Retinal pigment epithelial cell (primary cell): ENCODE measurements around the gene SLC30A1.
"Not testable (repeated sequence)": the region's sequence is repeated elsewhere in the genome, so short reads cannot be mapped to it uniquely, and the experiment has no call there.

Experiments
- DNase-seq: peaks from one replicate; pipeline ENCODE4 v3.0.0-alpha.2; 2010; ENCODE audit warnings: low read depth
- H3K4me3 ChIP-seq: 2 replicates; pipeline ENCODE4 v1.5.1; 2011; ENCODE audit warnings: mild to moderate bottlenecking, low read length, control low read depth, moderate library complexity
- CTCF ChIP-seq: conservative IDR thresholded peaks from 2 replicates; pipeline ENCODE4 v1.5.1; 2011; ENCODE audit warnings: low read depth, low read length, control low read depth, inconsistent platforms

The SLC30A1 gene, protein sequence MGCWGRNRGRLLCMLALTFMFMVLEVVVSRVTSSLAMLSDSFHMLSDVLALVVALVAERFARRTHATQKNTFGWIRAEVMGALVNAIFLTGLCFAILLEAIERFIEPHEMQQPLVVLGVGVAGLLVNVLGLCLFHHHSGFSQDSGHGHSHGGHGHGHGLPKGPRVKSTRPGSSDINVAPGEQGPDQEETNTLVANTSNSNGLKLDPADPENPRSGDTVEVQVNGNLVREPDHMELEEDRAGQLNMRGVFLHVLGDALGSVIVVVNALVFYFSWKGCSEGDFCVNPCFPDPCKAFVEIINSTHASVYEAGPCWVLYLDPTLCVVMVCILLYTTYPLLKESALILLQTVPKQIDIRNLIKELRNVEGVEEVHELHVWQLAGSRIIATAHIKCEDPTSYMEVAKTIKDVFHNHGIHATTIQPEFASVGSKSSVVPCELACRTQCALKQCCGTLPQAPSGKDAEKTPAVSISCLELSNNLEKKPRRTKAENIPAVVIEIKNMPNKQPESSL

GRCh38 chr1:211578640-211579439 lies at the start of gene SLC30A1:
TSS of gene SLC30A1 (minus strand) at chr1:211579161. CDS start at chr1:211578612, 549 bp downstream.
- no peak for TF ChIP-seq CTCF

DNA sequence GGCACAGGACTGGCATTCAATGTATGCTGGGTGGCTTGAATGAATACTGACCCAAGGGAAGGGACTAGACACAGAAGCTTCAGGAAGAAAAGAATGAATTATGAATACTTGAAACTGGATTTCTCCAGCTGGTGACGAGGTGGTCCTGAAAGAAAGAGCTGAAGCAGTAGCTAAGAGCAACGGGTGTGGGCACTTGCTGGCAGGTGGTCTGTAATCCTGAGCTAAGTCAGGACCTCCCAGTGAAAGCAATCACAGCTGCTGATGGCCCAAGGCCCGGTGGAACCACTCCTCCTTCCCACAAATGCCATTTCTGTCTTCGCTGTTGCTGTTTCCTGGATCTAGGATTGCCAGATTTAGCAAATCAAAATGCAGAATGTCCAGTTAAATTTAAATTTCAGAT lies 49.5 kb upstream of the SLC30A1 start:
- no peak overlapping the region for H3K4me3 ChIP-seq
- no peak for DNase-seq
- no peak for TF ChIP-seq CTCF

More at GRCh38 chr1:211578640-211579439, at the start of gene SLC30A1:
- peak; percentile 89 for DNase-seq
- peak within 1 kb of the TSS; percentile 91 for H3K4me3 ChIP-seq

DNA sequence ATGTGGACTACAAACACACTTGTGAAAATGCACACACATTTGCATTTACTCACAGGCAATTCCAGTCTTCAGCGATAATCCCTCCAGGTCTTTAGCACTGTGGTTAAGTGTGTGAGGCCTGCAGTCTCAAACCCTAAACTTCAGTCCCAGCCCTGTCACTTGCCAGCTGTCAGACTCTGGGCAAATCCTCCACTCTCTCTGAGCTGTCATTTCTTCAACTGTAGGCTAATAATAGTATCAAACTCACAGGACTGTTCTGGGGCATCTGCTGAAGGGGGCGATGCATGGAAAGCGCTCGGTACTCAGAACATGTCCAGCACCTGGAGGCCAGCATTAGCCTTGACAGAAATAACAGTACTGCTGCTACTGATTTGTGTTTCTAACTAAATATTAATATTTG lies 48.3 kb upstream of the SLC30A1 start:
- DNase-seq, result no peak

GRCh38 chr1:211625866-211626265 lies 46.9 kb upstream of the SLC30A1 start:
- DNase-seq, H3K4me3 ChIP-seq: not testable (repeated sequence)

More for the DNA sequence above, 48.3 kb upstream of the SLC30A1 start:
- TF ChIP-seq CTCF, result no peak
- H3K4me3 ChIP-seq, result no peak overlapping the region

DNA sequence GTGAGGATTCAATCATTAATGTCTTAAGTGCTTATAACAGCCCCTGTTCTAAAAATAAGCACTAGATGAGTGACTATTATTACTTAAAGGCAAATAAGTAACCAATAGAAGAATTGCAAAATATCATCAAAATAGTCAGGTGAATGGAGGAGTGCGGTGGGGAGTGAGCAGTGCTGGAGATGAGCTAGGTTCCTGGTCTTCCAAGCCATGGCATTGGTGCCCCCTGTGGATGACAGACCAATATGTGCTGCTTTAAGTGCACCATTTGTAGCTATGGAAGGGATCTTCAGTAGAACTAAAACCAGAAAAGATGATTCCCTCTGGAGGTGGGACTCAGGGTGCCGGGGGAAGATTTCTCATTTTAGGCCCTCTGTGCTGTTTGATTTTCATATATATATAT lies 46.1 kb upstream of the SLC30A1 start:
- no peak overlapping the region for H3K4me3 ChIP-seq
- no peak for DNase-seq
- peak; percentile 34 for TF ChIP-seq CTCF

GRCh38 chr1:211623515-211623914 lies 44.6 kb upstream of the SLC30A1 start:
- DNase-seq, result no peak
- no peak for TF ChIP-seq CTCF
- H3K4me3 ChIP-seq, result no peak overlapping the region

DNA sequence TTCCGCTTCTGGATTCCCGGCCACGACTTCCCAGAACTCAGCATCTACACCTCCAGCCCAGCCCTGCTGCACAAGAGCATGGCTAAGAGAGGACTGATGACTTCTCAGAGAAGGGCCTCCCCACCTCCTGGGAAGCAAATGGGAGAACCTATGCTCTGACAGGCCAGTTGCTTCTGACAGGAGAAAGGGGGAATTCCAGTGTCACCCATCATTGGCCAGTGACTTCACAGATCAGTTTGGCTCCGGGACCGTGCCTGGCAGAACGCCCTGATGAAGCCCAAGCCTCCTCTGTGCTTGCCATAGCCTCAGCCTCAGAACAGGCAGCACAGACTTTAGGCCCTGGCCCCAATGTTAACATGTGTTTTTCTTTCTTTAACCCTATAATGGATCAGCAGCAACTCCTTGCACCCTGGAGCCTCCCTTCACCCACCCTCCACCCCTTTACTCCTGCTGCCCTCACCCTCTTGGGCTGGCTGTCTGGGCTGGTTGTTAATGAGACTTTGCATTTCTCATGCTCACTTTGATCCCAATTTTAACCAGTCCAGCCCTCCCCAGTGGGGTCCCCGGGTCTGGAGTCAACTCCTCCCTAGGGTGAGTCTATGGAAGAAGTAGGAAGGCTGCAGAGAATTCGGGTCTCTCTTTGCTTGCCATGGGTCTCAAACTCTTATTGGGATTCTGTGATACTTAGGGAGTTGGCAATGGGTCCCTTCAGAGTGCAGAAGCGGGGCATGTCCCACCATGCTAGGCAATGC lies 42.7 kb upstream of the SLC30A1 start:
- no peak overlapping the region for H3K4me3 ChIP-seq

More for the DNA sequence above, 42.7 kb upstream of the SLC30A1 start:
- no peak for TF ChIP-seq CTCF
- DNase-seq, result no peak
